ENCODE measurements around the gene ZNF384. TPM values are rescaled to one million over a fixed set of nuclear protein-coding genes. Genes with fewer than 3 reads are reported as not detected.

The ZNF384 gene
- total RNA-seq, 1 donor from 2014 or later = 50.6 TPM

DNA sequence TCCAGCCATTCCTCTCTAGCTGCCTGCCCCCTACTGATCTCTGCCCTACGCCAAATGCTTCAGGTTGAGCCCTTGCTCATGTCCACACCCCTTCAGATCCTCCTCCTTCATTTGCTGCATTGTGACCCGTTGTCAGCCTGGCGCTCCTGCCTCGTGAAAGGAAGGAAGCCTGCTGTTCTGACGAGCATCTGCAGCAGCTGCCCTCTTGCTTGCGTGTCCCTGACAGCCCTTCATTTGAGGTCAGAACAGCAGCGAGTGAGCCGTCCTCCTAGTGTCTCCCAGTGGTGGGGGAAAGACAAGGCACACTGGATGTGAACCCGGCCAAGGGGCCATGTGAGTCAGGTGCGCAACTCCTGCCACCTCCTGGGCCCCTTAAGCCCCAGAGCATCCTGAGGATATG lies 14.5 kb upstream of the ZNF384 start:
- no peak for TF ChIP-seq EZH2 (IDR thresholded peaks at IDR 0.05; ENCODE audit: insufficient read depth, low read length)
- TF ChIP-seq, protein P1, sequence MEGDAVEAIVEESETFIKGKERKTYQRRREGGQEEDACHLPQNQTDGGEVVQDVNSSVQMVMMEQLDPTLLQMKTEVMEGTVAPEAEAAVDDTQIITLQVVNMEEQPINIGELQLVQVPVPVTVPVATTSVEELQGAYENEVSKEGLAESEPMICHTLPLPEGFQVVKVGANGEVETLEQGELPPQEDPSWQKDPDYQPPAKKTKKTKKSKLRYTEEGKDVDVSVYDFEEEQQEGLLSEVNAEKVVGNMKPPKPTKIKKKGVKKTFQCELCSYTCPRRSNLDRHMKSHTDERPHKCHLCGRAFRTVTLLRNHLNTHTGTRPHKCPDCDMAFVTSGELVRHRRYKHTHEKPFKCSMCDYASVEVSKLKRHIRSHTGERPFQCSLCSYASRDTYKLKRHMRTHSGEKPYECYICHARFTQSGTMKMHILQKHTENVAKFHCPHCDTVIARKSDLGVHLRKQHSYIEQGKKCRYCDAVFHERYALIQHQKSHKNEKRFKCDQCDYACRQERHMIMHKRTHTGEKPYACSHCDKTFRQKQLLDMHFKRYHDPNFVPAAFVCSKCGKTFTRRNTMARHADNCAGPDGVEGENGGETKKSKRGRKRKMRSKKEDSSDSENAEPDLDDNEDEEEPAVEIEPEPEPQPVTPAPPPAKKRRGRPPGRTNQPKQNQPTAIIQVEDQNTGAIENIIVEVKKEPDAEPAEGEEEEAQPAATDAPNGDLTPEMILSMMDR (IDR thresholded peaks at IDR 0.05; ENCODE audit: insufficient read depth, low read depth, low read length) = no peak
- H3K27me3 Mint-ChIP-seq (ENCODE audit: low read depth, unreplicated experiment) = peaks cover 34% of the 10 kb centered on the region
- H3K4me3 Mint-ChIP-seq (ENCODE audit: unreplicated experiment) = no peak overlapping the region
- H3K79me2 ChIP-seq (ENCODE audit: insufficient read depth, low read length) = no peaks in the 10 kb centered on the region
- peaks cover 27% of the 10 kb centered on the region for H3K27me3 ChIP-seq (ENCODE audit: insufficient read depth, low read length)
- no peaks in the 10 kb centered on the region for H3K36me3 ChIP-seq (ENCODE audit: insufficient read depth, low read length)
- no peaks in the 10 kb centered on the region for H3K9me3 ChIP-seq (ENCODE audit: insufficient read depth, low read depth, low read length)
- H3K9ac ChIP-seq (ENCODE audit: low read length) = no peak overlapping the region
- H3K4me3 ChIP-seq (ENCODE audit: insufficient read depth, low read depth, low read length) = no peak overlapping the region
- H3K4me1 Mint-ChIP-seq (ENCODE audit: low read depth, unreplicated experiment) = peaks cover 3% of the 10 kb centered on the region
- no peak overlapping the region for H2AFZ ChIP-seq (ENCODE audit: low read depth, low read length)
- H3K27ac ChIP-seq (ENCODE audit: low read depth, low read length) = no peak overlapping the region
- no peaks in the 10 kb centered on the region for H4K20me1 ChIP-seq (ENCODE audit: insufficient read depth, low read length)
- peaks cover under 1% of the 10 kb centered on the region for H3K9me3 Mint-ChIP-seq (ENCODE audit: unreplicated experiment)
- H3K4me2 ChIP-seq (ENCODE audit: low read length) = no peak overlapping the region
- no peak for FAIRE-seq
- peaks cover 5% of the 10 kb centered on the region for H3K4me1 ChIP-seq (ENCODE audit: insufficient read depth, low read length)
- H3K36me3 Mint-ChIP-seq (ENCODE audit: low read depth, unreplicated experiment) = no peaks in the 10 kb centered on the region
- H3K27ac Mint-ChIP-seq (ENCODE audit: unreplicated experiment) = no peak overlapping the region
- DNase-seq (ENCODE audit: low read depth) = no peak

DNA sequence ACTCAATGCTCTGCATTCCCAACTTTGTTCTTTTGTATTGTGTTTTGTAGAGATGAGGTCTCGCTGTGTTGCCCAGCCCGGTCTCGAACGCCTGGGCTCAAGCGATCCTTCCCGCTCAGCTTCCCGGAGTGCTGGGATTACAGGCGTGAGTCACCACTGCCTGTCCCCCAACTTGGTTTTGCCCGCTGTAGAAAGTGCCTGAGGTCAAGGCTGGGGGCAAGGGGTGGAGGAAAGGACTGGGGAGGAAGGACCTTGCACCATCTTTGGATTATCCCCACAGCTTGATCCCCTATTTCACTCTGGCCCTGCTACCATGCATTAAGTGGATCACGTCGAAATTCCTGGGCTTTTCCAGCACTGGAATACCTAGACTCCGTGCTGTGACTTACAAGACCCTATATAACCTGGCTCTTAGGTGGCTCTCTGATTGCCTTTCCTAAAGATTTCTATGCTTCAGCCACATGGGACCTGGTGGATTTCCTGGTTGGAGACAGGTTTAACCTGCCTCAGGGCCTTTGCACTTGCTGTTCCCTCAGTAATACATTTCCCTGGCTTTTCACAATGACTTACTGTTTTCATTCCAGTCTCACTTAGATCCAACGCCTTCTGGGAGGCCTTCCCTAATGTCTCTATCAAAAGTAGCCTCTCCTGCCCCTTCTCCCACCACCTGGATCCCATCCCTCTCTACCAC lies 12.0 kb upstream of the ZNF384 start:
- H3K9me3 Mint-ChIP-seq (ENCODE audit: unreplicated experiment) = no peaks in the 10 kb centered on the region
- peak overlapping the region; percentile 43 for H3K4me3 ChIP-seq (ENCODE audit: insufficient read depth, low read depth, low read length)
- H3K79me2 ChIP-seq (ENCODE audit: insufficient read depth, low read length) = no peaks in the 10 kb centered on the region
- H3K36me3 ChIP-seq (ENCODE audit: insufficient read depth, low read length) = no peaks in the 10 kb centered on the region
- H2AFZ ChIP-seq (ENCODE audit: low read depth, low read length) = peak overlapping the region; percentile 70
- H3K27me3 Mint-ChIP-seq (ENCODE audit: low read depth, unreplicated experiment) = peaks cover 36% of the 10 kb centered on the region
- no peak for FAIRE-seq
- H3K27ac ChIP-seq (ENCODE audit: low read depth, low read length) = no peak overlapping the region
- no peak overlapping the region for H3K27ac Mint-ChIP-seq (ENCODE audit: unreplicated experiment)
- DNase-seq (ENCODE audit: low read depth) = no peak
- peak overlapping the region; percentile 85 for H3K4me3 Mint-ChIP-seq (ENCODE audit: unreplicated experiment)
- H3K36me3 Mint-ChIP-seq (ENCODE audit: low read depth, unreplicated experiment) = no peaks in the 10 kb centered on the region
- H4K20me1 ChIP-seq (ENCODE audit: insufficient read depth, low read length) = no peaks in the 10 kb centered on the region
- H3K9me3 ChIP-seq (ENCODE audit: insufficient read depth, low read depth, low read length) = no peaks in the 10 kb centered on the region
- peaks cover 5% of the 10 kb centered on the region for H3K4me1 ChIP-seq (ENCODE audit: insufficient read depth, low read length)
- H3K4me1 Mint-ChIP-seq (ENCODE audit: low read depth, unreplicated experiment) = peaks cover 14% of the 10 kb centered on the region
- no peak for TF ChIP-seq EZH2 (IDR thresholded peaks at IDR 0.05; ENCODE audit: insufficient read depth, low read length)
- TF ChIP-seq, protein P1 (IDR thresholded peaks at IDR 0.05; ENCODE audit: insufficient read depth, low read depth, low read length) = no peak
- H3K9ac ChIP-seq (ENCODE audit: low read length) = peak overlapping the region; percentile 54
- H3K27me3 ChIP-seq (ENCODE audit: insufficient read depth, low read length) = peaks cover 28% of the 10 kb centered on the region
- peak overlapping the region; percentile 86 for H3K4me2 ChIP-seq (ENCODE audit: low read length)

DNA sequence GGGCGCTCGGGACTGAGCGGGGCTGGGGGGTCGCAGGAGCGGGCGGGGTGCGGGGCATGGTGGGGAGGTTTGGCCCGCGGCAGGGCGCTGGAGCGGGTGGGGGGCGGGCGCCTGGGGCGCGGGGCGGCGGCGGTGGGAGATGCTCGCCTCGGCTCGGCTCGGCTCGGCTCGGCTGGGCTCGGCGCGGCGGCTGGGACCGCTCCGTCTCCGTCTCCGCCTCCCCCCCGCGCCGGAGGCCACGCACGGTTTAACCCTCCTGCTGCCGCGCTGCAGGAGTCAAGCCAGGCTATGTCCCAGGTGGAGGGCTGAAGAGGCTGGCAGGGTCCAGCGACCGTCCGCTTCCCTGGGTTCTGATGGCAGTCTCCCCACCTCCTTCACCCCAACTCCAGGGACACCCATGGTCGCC lies 11.5 kb upstream of the ZNF384 start, which contains the start of gene PIANP:
Gene PIANP (minus strand): TSS at position 170 of the 406 bp plus-strand sequence. CDS start 2,754 bp downstream, outside the sequence.
- Histone ChIP-seq H3K27ac (ENCODE audit: low read depth, low read length) (no peak within 1 kb of the TSS), H3K4me3 (ENCODE audit: insufficient read depth, low read depth, low read length) (peak within 1 kb of the TSS; percentile 57), H3K4me1 (ENCODE audit: insufficient read depth, low read length) (peaks cover 5% of the 10 kb centered on the region), H3K27me3 (ENCODE audit: insufficient read depth, low read length) (peaks cover 28% of the 10 kb centered on the region), H3K4me2 (ENCODE audit: low read length) (peak within 1 kb of the TSS; percentile 86), H2AFZ (ENCODE audit: low read depth, low read length) (peak within 1 kb of the TSS; percentile 77), H4K20me1 (ENCODE audit: insufficient read depth, low read length) (no peaks in the 10 kb centered on the region), H3K36me3 (ENCODE audit: insufficient read depth, low read length) (no peaks in the 10 kb centered on the region), H3K9ac (ENCODE audit: low read length) (peak within 1 kb of the TSS; percentile 67), H3K79me2 (ENCODE audit: insufficient read depth, low read length) (no peaks in the 10 kb centered on the region), H3K9me3 (ENCODE audit: insufficient read depth, low read depth, low read length) (no peaks in the 10 kb centered on the region)
- H3K27me3 Mint-ChIP-seq (ENCODE audit: low read depth, unreplicated experiment) = peaks cover 37% of the 10 kb centered on the region
- peak within 1 kb of the TSS; percentile 70 for H3K27ac Mint-ChIP-seq (ENCODE audit: unreplicated experiment)
- TF ChIP-seq, protein P1 (IDR thresholded peaks at IDR 0.05; ENCODE audit: insufficient read depth, low read depth, low read length) = no peak
- no peak for TF ChIP-seq EZH2 (IDR thresholded peaks at IDR 0.05; ENCODE audit: insufficient read depth, low read length)
- no peaks in the 10 kb centered on the region for H3K36me3 Mint-ChIP-seq (ENCODE audit: low read depth, unreplicated experiment)
- FAIRE-seq = no peak
- H3K4me3 Mint-ChIP-seq (ENCODE audit: unreplicated experiment) = peak within 1 kb of the TSS; percentile 85
- H3K4me1 Mint-ChIP-seq (ENCODE audit: low read depth, unreplicated experiment) = peaks cover 19% of the 10 kb centered on the region
- H3K9me3 Mint-ChIP-seq (ENCODE audit: unreplicated experiment) = no peaks in the 10 kb centered on the region
- DNase-seq (ENCODE audit: low read depth) = no peak

Data from astrocyte (in vitro differentiated cells and primary cell).